Activated T-helper 9 cell treated with anti-CD3 and anti-CD28 coated beads, Interleukin-2, amount 50 U/mL, for 16 hours (primary cell): Measurements from ENCODE around the gene INSC.

Source experiments
- DNase-seq: peaks from one replicate; pipeline ENCODE4 v3.0.0-alpha.2; 2020; ENCODE audit warnings: low read depth

INSC gene

GRCh38 chr11:15288863-15289262, 174.1 kb downstream of the INSC start:
- no peak for DNase-seq

- no peak for DNase-seq
Measured at GRCh38 chr11:15289723-15290122, 175.0 kb downstream of the INSC start.

GRCh38 chr11:15291885-15292284, 177.2 kb downstream of the INSC start:
- no peak for DNase-seq

- no peak for DNase-seq
Measured at GRCh38 chr11:15293975-15294620, 179.4 kb downstream of the INSC start.

- DNase-seq, result no peak
Measured at GRCh38 chr11:15295695-15296094, 181.0 kb downstream of the INSC start.
